Measurements from ENCODE around the gene PPFIA1.

PPFIA1 gene

GRCh38 chr11:70315716-70316115 is 45.2 kb downstream of the PPFIA1 start:
- Histone ChIP-seq H3K79me2 (ENCODE audit: low read length) (peaks cover 39% of the 10 kb centered on the region), H3K27ac (ENCODE audit: low read length) (no peak overlapping the region), H2AFZ (ENCODE audit: low read depth, low read length) (no peak overlapping the region), H4K20me1 (ENCODE audit: insufficient read depth, low read length) (peaks cover 58% of the 10 kb centered on the region), H3K4me1 (ENCODE audit: low read length) (peaks cover 15% of the 10 kb centered on the region), H3K9me3 (ENCODE audit: insufficient read depth, low read length) (no peaks in the 10 kb centered on the region), H3K9ac (ENCODE audit: low read length) (no peak overlapping the region), H3K27me3 (ENCODE audit: low read depth, low read length) (no peaks in the 10 kb centered on the region), H3K4me3 (ENCODE audit: low read length) (no peak overlapping the region), H3K36me3 (replicated peaks; ENCODE audit: low read depth, low read length) (peaks cover 14% of the 10 kb centered on the region), H3K4me2 (ENCODE audit: low read length) (no peak overlapping the region)
- TF ChIP-seq EZH2phosphoT487 (IDR thresholded peaks at IDR 0.05; ENCODE audit: low read depth) (no peak), CTCF (IDR thresholded peaks at IDR 0.05; ENCODE audit: low read depth, low read length) (no peak)

GRCh38 chr11:70317581-70318305 is 47.3 kb downstream of the PPFIA1 start:
- no peak for TF ChIP-seq CTCF (IDR thresholded peaks at IDR 0.05; ENCODE audit: low read depth, low read length)
- TF ChIP-seq EZH2phosphoT487 (IDR thresholded peaks at IDR 0.05; ENCODE audit: low read depth), result no peak
- no peak overlapping the region for H3K4me2 ChIP-seq (ENCODE audit: low read length)
- H3K79me2 ChIP-seq (ENCODE audit: low read length), result peaks cover 33% of the 10 kb centered on the region
- no peak overlapping the region for H3K9ac ChIP-seq (ENCODE audit: low read length)
- peaks cover 8% of the 10 kb centered on the region for H3K36me3 ChIP-seq (replicated peaks; ENCODE audit: low read depth, low read length)
- H3K9me3 ChIP-seq (ENCODE audit: insufficient read depth, low read length), result no peaks in the 10 kb centered on the region
- no peak overlapping the region for H2AFZ ChIP-seq (ENCODE audit: low read depth, low read length)
- H4K20me1 ChIP-seq (ENCODE audit: insufficient read depth, low read length), result peaks cover 64% of the 10 kb centered on the region
- no peak overlapping the region for H3K27ac ChIP-seq (ENCODE audit: low read length)
- H3K27me3 ChIP-seq (ENCODE audit: low read depth, low read length), result no peaks in the 10 kb centered on the region
- peaks cover 16% of the 10 kb centered on the region for H3K4me1 ChIP-seq (ENCODE audit: low read length)
- H3K4me3 ChIP-seq (ENCODE audit: low read length), result no peak overlapping the region

- Histone ChIP-seq H3K36me3 (replicated peaks; ENCODE audit: low read depth, low read length) (peaks cover 8% of the 10 kb centered on the region), H3K27me3 (ENCODE audit: low read depth, low read length) (no peaks in the 10 kb centered on the region), H4K20me1 (ENCODE audit: insufficient read depth, low read length) (peaks cover 68% of the 10 kb centered on the region), H3K9me3 (ENCODE audit: insufficient read depth, low read length) (no peaks in the 10 kb centered on the region), H3K27ac (ENCODE audit: low read length) (no peak overlapping the region), H3K4me1 (ENCODE audit: low read length) (peaks cover 21% of the 10 kb centered on the region), H3K9ac (ENCODE audit: low read length) (no peak overlapping the region), H3K4me3 (ENCODE audit: low read length) (no peak overlapping the region), H3K4me2 (ENCODE audit: low read length) (no peak overlapping the region), H3K79me2 (ENCODE audit: low read length) (peaks cover 20% of the 10 kb centered on the region), H2AFZ (ENCODE audit: low read depth, low read length) (no peak overlapping the region)
- TF ChIP-seq CTCF (IDR thresholded peaks at IDR 0.05; ENCODE audit: low read depth, low read length), result no peak
- no peak for TF ChIP-seq EZH2phosphoT487 (IDR thresholded peaks at IDR 0.05; ENCODE audit: low read depth)
Observed at GRCh38 chr11:70319396-70320076, 49.0 kb downstream of the PPFIA1 start.

- no peak overlapping the region for H2AFZ ChIP-seq (ENCODE audit: low read depth, low read length)
- H4K20me1 ChIP-seq (ENCODE audit: insufficient read depth, low read length), result peaks cover 61% of the 10 kb centered on the region
- TF ChIP-seq CTCF (IDR thresholded peaks at IDR 0.05; ENCODE audit: low read depth, low read length) (no peak), EZH2phosphoT487 (IDR thresholded peaks at IDR 0.05; ENCODE audit: low read depth) (no peak)
- H3K4me1 ChIP-seq (ENCODE audit: low read length), result peaks cover 22% of the 10 kb centered on the region
- no peak overlapping the region for H3K27ac ChIP-seq (ENCODE audit: low read length)
- no peaks in the 10 kb centered on the region for H3K9me3 ChIP-seq (ENCODE audit: insufficient read depth, low read length)
- peaks cover 7% of the 10 kb centered on the region; the same call in 1 of the 2 replicates for H3K79me2 ChIP-seq (ENCODE audit: low read length)
- H3K4me2 ChIP-seq (ENCODE audit: low read length), result no peak overlapping the region
- no peaks in the 10 kb centered on the region for H3K27me3 ChIP-seq (ENCODE audit: low read depth, low read length)
- H3K9ac ChIP-seq (ENCODE audit: low read length), result no peak overlapping the region
- peaks cover 30% of the 10 kb centered on the region for H3K36me3 ChIP-seq (replicated peaks; ENCODE audit: low read depth, low read length)
- no peak overlapping the region for H3K4me3 ChIP-seq (ENCODE audit: low read length)
Observed at GRCh38 chr11:70322666-70323065, 52.2 kb downstream of the PPFIA1 start.
